BE2C (cell line): ENCODE results near the gene MASP1.

Experiments used
- DNase-seq: peaks from one replicate; pipeline ENCODE4 v3.0.0-alpha.2; 2020
- H3K27me3 ChIP-seq: fragments of 250-450 bp; sonication (Bioruptor Pico); 2 replicates; pipeline ENCODE4 v1.5.1; 2020; ENCODE audit warnings: mild to moderate bottlenecking
- H3K36me3 ChIP-seq: fragments of 250-450 bp; sonication (Bioruptor Pico); 2 replicates; pipeline ENCODE4 v1.5.1; 2020; ENCODE audit warnings: mild to moderate bottlenecking
- H3K4me1 ChIP-seq: fragments of 250-450 bp; sonication (Bioruptor Pico); 2 replicates; pipeline ENCODE4 v1.5.1; 2020
- H3K4me3 ChIP-seq: 2 replicates; pipeline ENCODE4 v1.5.1; 2011; ENCODE audit warnings: low read depth, low read length
- H3K9me3 ChIP-seq: fragments of 250-450 bp; sonication (Bioruptor Pico); 2 replicates; pipeline ENCODE4 v1.5.1; 2020
- TF ChIP-seq, protein P1 (sequence below): IDR thresholded peaks from 2 replicates; pipeline ENCODE4 v1.5.1; 2012; ENCODE audit warnings: mild to moderate bottlenecking, low read depth, low read length

MASP1 gene

DNA sequence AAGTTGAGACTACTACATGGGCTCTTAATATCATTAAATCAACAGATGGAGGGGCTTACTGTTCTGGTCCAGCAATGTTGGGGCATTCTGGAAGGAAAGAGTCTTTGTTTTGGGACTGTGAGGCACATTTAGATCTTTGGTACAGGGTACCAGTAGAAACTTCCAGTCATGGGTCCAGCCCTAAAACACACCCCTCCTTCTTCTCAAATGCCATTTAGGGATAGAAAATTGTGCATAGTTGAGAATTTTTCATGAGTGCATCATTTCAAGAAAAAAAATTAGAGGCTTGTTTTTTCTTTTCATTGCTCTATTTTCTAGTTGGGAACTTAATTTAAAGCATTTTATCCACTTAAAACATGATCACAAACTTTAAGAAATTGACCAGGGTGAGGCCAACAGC lies 98.4 kb downstream of the MASP1 start:
- Histone ChIP-seq H3K27me3 (no peaks in the 10 kb centered on the region), H3K9me3 (no peaks in the 10 kb centered on the region), H3K4me1 (no peaks in the 10 kb centered on the region), H3K36me3 (no peaks in the 10 kb centered on the region), H3K4me3 (no peak overlapping the region)
- TF ChIP-seq, protein P1, sequence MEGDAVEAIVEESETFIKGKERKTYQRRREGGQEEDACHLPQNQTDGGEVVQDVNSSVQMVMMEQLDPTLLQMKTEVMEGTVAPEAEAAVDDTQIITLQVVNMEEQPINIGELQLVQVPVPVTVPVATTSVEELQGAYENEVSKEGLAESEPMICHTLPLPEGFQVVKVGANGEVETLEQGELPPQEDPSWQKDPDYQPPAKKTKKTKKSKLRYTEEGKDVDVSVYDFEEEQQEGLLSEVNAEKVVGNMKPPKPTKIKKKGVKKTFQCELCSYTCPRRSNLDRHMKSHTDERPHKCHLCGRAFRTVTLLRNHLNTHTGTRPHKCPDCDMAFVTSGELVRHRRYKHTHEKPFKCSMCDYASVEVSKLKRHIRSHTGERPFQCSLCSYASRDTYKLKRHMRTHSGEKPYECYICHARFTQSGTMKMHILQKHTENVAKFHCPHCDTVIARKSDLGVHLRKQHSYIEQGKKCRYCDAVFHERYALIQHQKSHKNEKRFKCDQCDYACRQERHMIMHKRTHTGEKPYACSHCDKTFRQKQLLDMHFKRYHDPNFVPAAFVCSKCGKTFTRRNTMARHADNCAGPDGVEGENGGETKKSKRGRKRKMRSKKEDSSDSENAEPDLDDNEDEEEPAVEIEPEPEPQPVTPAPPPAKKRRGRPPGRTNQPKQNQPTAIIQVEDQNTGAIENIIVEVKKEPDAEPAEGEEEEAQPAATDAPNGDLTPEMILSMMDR, result no peak
- no peak for DNase-seq

GRCh38 chr3:187191271-187191670 lies 100.3 kb downstream of the MASP1 start:
- TF ChIP-seq, protein P1, result no peak

GRCh38 chr3:187188931-187189330 lies 102.6 kb downstream of the MASP1 start:
- DNase-seq, result no peak
- no peaks in the 10 kb centered on the region for H3K27me3 ChIP-seq
- no peaks in the 10 kb centered on the region for H3K36me3 ChIP-seq
- H3K4me1 ChIP-seq, result no peaks in the 10 kb centered on the region
- TF ChIP-seq, protein P1, result no peak
- no peak overlapping the region for H3K4me3 ChIP-seq
- no peaks in the 10 kb centered on the region for H3K9me3 ChIP-seq

More at GRCh38 chr3:187191271-187191670, 100.3 kb downstream of the MASP1 start:
- Histone ChIP-seq H3K4me3 (no peak overlapping the region), H3K9me3 (no peaks in the 10 kb centered on the region), H3K36me3 (no peaks in the 10 kb centered on the region), H3K4me1 (no peaks in the 10 kb centered on the region), H3K27me3 (no peaks in the 10 kb centered on the region)
- DNase-seq, result no peak

DNA sequence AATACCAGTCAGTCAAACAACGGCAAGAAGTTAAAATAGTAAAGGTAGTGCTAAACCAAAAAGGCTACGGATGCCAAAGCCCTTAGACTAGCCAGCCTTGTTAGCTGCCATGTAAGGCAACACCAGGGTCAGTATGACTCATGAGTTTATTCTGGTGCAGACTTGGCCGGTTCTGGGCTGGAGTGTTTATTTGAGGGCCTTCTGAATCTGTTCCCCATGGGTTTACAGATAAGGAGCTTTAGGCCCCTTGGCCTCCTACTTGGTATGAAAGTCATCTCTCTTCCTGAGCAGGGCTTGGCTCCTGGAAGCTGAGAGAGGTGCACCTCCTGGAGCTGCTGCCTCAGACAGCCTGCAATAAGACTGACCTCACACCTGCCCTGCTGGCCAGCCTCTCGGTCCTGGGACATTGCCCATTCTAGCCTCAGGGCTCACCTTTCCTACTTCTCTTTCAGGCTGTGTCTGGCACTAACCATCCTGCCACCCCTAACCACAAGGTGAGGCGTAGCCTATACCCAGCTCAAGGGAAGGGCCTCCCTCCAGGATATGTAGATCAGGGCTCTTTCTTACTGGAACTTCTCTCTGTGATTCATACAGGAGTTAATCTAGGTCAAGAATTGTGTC lies 104.6 kb downstream of the MASP1 start:
- Histone ChIP-seq H3K4me1 (no peaks in the 10 kb centered on the region), H3K4me3 (no peak overlapping the region), H3K27me3 (peaks cover 14% of the 10 kb centered on the region), H3K9me3 (no peaks in the 10 kb centered on the region), H3K36me3 (no peaks in the 10 kb centered on the region)
- TF ChIP-seq, protein P1, result no peak
- no peak for DNase-seq

- peaks cover 14% of the 10 kb centered on the region for H3K27me3 ChIP-seq
- DNase-seq, result no peak
- H3K36me3 ChIP-seq, result no peaks in the 10 kb centered on the region
- H3K4me3 ChIP-seq, result no peak overlapping the region
- TF ChIP-seq, protein P1, result no peak
- no peaks in the 10 kb centered on the region for H3K9me3 ChIP-seq
- no peaks in the 10 kb centered on the region for H3K4me1 ChIP-seq
These were observed 105.2 kb downstream of the MASP1 start for GRCh38 chr3:187186375-187186774.

DNA sequence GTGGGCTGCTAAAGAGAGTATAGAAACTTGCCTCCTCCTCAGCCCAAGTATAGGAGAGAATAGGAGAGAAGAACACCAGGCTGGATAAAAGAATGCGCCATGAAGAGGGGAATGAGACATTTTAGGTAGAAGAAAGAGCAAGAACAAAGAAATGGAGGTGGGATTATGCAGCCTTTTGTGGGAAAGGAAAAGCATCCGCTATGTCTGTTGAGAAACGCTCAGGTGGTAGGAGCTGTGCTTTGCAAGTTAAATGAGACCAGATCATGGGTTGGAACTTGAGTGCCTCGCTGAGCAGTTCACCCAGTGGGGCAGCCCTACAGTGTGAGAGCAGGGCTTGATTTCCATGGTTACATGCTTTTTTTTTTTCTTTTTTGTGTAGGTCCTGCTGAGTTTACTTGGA lies 105.8 kb downstream of the MASP1 start:
- no peak for DNase-seq
- peaks cover 14% of the 10 kb centered on the region for H3K27me3 ChIP-seq
- TF ChIP-seq, protein P1, result no peak
- H3K9me3 ChIP-seq, result no peaks in the 10 kb centered on the region
- H3K4me1 ChIP-seq, result no peaks in the 10 kb centered on the region
- H3K36me3 ChIP-seq, result no peaks in the 10 kb centered on the region
- H3K4me3 ChIP-seq, result no peak overlapping the region
